Measurements from ENCODE around the gene XAB2.

The XAB2 gene

GRCh38 chr19:7629347-7630054 lies at the start of gene XAB2, which contains the start of gene PET100:
Gene XAB2 (minus strand): TSS chr19:7629545. CDS start chr19:7629527, 18 bp downstream.
Gene PET100 (plus strand): TSS chr19:7629793. CDS start chr19:7629834, 41 bp downstream.
- CTCF ChIA-PET = interaction anchor here (1.0 to 1.7 kb wide), 7 partner anchors 22 to 171 kb away, joined by 3 to 7 read pairs (median 4); partner anchors contain the start of gene TRAPPC5
- TF ChIP-seq, protein P1, sequence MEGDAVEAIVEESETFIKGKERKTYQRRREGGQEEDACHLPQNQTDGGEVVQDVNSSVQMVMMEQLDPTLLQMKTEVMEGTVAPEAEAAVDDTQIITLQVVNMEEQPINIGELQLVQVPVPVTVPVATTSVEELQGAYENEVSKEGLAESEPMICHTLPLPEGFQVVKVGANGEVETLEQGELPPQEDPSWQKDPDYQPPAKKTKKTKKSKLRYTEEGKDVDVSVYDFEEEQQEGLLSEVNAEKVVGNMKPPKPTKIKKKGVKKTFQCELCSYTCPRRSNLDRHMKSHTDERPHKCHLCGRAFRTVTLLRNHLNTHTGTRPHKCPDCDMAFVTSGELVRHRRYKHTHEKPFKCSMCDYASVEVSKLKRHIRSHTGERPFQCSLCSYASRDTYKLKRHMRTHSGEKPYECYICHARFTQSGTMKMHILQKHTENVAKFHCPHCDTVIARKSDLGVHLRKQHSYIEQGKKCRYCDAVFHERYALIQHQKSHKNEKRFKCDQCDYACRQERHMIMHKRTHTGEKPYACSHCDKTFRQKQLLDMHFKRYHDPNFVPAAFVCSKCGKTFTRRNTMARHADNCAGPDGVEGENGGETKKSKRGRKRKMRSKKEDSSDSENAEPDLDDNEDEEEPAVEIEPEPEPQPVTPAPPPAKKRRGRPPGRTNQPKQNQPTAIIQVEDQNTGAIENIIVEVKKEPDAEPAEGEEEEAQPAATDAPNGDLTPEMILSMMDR (IDR thresholded peaks at IDR 0.05; ENCODE audit: control extremely low read depth, extremely low read depth, low read depth, missing control alignments) = no peak
- POLR2A ChIA-PET = interaction anchor here (0.7 to 1.2 kb wide), 3 partner anchors 66 to 156 kb away, joined by 3 to 8 read pairs (median 3); no protein-coding TSS in a partner anchor
- peak; percentile 99 for DNase-seq (ENCODE audit: extremely low spot score)

GRCh38 chr19:7677669-7678311 lies 48.4 kb upstream of the XAB2 start:
- no peak for DNase-seq (ENCODE audit: extremely low spot score)
- TF ChIP-seq, protein P1 (IDR thresholded peaks at IDR 0.05; ENCODE audit: control extremely low read depth, extremely low read depth, low read depth, missing control alignments) = peak; percentile 6
- POLR2A ChIA-PET = interaction anchor here (0.5 to 0.7 kb wide), 2 partner anchors 8 to 540 kb away, joined by 3 to 4 read pairs; no protein-coding TSS in a partner anchor
- CTCF ChIA-PET = interaction anchor here (0.6 to 2.4 kb wide), 14 partner anchors 10 to 576 kb away, joined by 3 to 10 read pairs (median 4); partner anchors contain the start of genes PET100 and XAB2

GRCh38 chr19:7676854-7677253 lies 47.5 kb upstream of the XAB2 start, which contains the start of gene MCEMP1:
Gene MCEMP1 (plus strand): TSS chr19:7677090. CDS start chr19:7677121, 31 bp downstream.
- no peak for DNase-seq (ENCODE audit: extremely low spot score)
- TF ChIP-seq, protein P1 (IDR thresholded peaks at IDR 0.05; ENCODE audit: control extremely low read depth, extremely low read depth, low read depth, missing control alignments) = no peak
- ChIA-PET POLR2A (interaction anchor here (0.6 kb wide), 1 partner anchor 26 kb away, joined by 5 read pairs; no protein-coding TSS in a partner anchor), CTCF (interaction anchor here (0.6 to 2.4 kb wide), 5 partner anchors 24 to 310 kb away, joined by 3 to 10 read pairs (median 4); no protein-coding TSS in a partner anchor)

DNA sequence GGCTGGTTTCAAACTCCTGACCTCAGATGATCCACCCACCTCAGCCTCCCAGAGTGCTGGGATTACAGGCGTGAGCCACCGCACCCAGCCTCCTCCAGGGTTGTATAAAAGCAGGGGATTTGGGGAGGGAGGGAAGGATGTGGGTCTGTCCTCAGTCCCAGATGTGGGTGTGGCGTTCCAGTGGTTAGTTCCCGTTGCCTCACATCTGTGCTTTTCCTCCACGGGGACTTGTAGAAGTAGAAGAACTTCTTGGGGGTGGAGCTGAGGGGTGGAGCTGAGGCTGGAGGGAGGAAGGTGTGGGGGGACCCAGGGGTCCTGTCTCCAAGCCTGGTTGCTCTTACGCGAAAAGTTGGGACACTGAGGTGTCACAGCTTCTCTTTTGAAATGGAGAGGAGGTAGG lies 47.0 kb upstream of the XAB2 start:
- ChIA-PET POLR2A (no interaction called here), CTCF (interaction anchor here (1.5 to 2.3 kb wide), 2 partner anchors 24 to 124 kb away, joined by 4 to 9 read pairs; no protein-coding TSS in a partner anchor)
- DNase-seq (ENCODE audit: extremely low spot score) = no peak
- TF ChIP-seq, protein P1 (IDR thresholded peaks at IDR 0.05; ENCODE audit: control extremely low read depth, extremely low read depth, low read depth, missing control alignments) = no peak

DNA sequence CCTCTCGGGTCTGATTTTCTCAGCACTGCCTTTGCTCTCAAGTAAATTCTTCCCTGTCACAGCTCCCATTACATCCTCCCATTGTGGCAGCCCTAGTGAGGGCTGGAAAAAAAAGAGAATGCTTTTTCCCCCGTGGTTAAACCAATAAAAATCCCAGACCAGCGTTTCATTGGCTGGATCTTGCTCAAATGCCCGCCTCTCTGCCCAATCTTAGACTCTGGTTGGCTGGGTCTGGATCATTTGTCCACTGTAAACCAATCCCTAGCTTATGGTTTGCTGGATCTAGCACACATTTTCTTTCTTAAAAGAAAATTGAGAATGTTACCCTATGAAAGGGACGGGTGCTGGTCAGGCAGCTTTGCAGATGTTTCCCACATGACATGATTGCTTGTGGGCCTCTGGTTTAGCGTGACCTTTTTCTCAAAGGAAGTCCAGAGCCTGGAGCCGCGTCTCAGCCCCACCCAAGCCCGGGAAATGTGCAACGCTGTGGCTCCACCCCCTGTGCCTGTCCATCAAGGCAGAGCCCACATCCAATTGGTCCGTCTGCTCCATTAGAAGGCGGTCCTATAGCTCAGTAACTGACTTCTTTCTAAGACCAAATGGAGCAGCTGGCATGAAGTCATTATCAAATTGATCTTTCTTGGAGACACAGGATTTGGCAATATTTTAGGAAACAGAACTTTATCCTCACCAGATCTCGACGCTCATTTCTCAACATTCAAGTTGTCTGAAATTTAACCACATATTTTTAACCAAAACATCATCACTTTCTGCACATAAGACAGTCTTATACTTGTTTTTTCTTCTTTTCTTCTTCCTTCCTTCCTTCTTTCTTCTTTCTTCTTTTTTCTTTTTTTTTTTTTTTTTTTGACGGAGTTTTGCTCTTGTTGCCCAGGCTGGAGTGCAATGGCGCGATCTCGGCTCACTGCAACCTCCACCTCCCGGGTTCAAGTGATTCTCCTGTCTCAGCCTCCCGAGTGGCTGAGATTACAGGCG lies 45.0 kb upstream of the XAB2 start:
- DNase-seq (ENCODE audit: extremely low spot score) = no peak
- ChIA-PET POLR2A (no interaction called here), CTCF (interaction anchor here (0.9 to 1.3 kb wide), 2 partner anchors 10 to 23 kb away, joined by 3 read pairs; no protein-coding TSS in a partner anchor)
- TF ChIP-seq, protein P1 (IDR thresholded peaks at IDR 0.05; ENCODE audit: control extremely low read depth, extremely low read depth, low read depth, missing control alignments) = no peak

All from GM10248 (cell line).